HCT116 (cell line): ENCODE data around the gene LDB2. TPM values are rescaled to one million over a fixed set of nuclear protein-coding genes. Genes with fewer than 3 reads are reported as not detected.

Experiments
- ATAC-seq: fragments of 200-7000 bp; cut with Tn5 transposase; 2 replicates; pipeline ENCODE4 v1.9.1; 2020; ENCODE audit warnings: mild to moderate bottlenecking, moderate library complexity
- BruUV-seq: library from RNA; stranded (reverse); fragments of 400-500 nt; replicated peaks from 2 replicates; lab custom pipeline; 2021; lab: Mats Ljungman, UMichigan
- CTCF ChIA-PET: fragments of 300-600 bp; sonication (Branson Sonifier 250); formaldehyde crosslinking; loops from one replicate; lab custom pipeline; 2021; ENCODE audit warnings: antibody characterized with exemption; lab: Charles Lee
- POLR2A ChIA-PET: fragments of 300-600, 350-600 bp; sonication (Branson Sonifier 250); formaldehyde crosslinking; loops from one replicate; lab custom pipeline; 2021; ENCODE audit warnings: antibody characterized with exemption; lab: Charles Lee
- RAD21 ChIA-PET, 2 experiments: fragments of 300-600 bp; sonication (Branson Sonifier 250); formaldehyde crosslinking; loops; one replicate each; lab custom pipeline; 2023; ENCODE audit warnings: low total read pairs in 2 of 2; ENCODE audit not compliant: uncharacterized antibody in 2 of 2, unreplicated experiment in 2 of 2, low non-redundant PET in 1 of 2; lab: Charles Lee
- DNase-seq: peaks from one replicate; pipeline ENCODE4 v3.0.0-alpha.2; 2010; ENCODE audit warnings: low read depth, low spot score
- H2AFZ ChIP-seq: fragments of 200-600 bp; shearing (Covaris generic), sonication (generic); 2 replicates; pipeline ENCODE4 v1.6.1; 2017; ENCODE audit warnings: low read depth, mixed run types, mixed read lengths, antibody characterized with exemption, low read length; ENCODE audit not compliant: poor library complexity, severe bottlenecking
- H3K27ac ChIP-seq: 2 replicates; pipeline ENCODE4 v1.5.1; 2012; ENCODE audit warnings: low read depth, low read length
- H3K27me3 ChIP-seq: fragments of 200-600 bp; sonication (generic); 2 replicates; pipeline ENCODE4 v1.6.1; 2016; ENCODE audit warnings: mixed run types, low read length, mixed read lengths; ENCODE audit not compliant: insufficient read depth
- H3K36me3 ChIP-seq, 2 experiments: fragments of 200-500 bp in 1 of 2; fragments of 200-600 bp in 1 of 2; sonication (Bioruptor generic) in 1 of 2; sonication (generic) in 1 of 2; 2 replicates each; pipeline versions ENCODE4 v1.5.1 to v1.6.1; 2014 to 2016; ENCODE audit warnings: low read length in 2 of 2, inconsistent platforms in 1 of 2, mixed read lengths in 1 of 2, mixed run types in 1 of 2; ENCODE audit not compliant: insufficient read depth in 2 of 2, control insufficient read depth in 1 of 2
- H3K4me1 ChIP-seq, 2 experiments: fragments of 200-600 bp in 1 of 2; sonication (generic) in 1 of 2; 2 replicates each; pipeline versions ENCODE4 v1.5.1 to v1.6.1; 2012 to 2017; ENCODE audit warnings: low read length in 2 of 2, inconsistent platforms in 1 of 2, mild to moderate bottlenecking in 1 of 2, mixed read lengths in 1 of 2, mixed run types in 1 of 2, moderate library complexity in 1 of 2; ENCODE audit not compliant: insufficient read depth in 2 of 2, control insufficient read depth in 1 of 2
- H3K4me2 ChIP-seq: fragments of 200-600 bp; sonication (generic); 2 replicates; pipeline ENCODE4 v1.6.1; 2017; ENCODE audit warnings: mixed run types, low read length, mixed read lengths
- H3K4me3 ChIP-seq, 2 experiments: fragments of 200-600 bp in 1 of 2; sonication (generic) in 1 of 2; replicated peaks in 1 of 2; 2 replicates each; pipeline ENCODE4 v1.5.1; 2011 to 2016; ENCODE audit warnings: low read length in 2 of 2, control low read depth in 1 of 2, low read depth in 1 of 2, mild to moderate bottlenecking in 1 of 2, mixed read lengths in 1 of 2, mixed run types in 1 of 2
- H3K79me2 ChIP-seq: fragments of 200-600 bp; sonication (generic); 2 replicates; pipeline ENCODE4 v1.6.1; 2017; ENCODE audit warnings: mild to moderate bottlenecking, mixed run types, low read length, moderate library complexity, mixed read lengths; ENCODE audit not compliant: insufficient read depth
- H3K9ac ChIP-seq: fragments of 200-600 bp; sonication (generic); 2 replicates; pipeline ENCODE4 v1.6.1; 2016; ENCODE audit warnings: low read length, mixed read lengths
- H3K9me2 ChIP-seq: fragments of 200-600 bp; sonication (generic), shearing (Covaris generic); 2 replicates; pipeline ENCODE4 v1.6.1; 2017; ENCODE audit warnings: mixed run types, mild to moderate bottlenecking, moderate library complexity; ENCODE audit not compliant: insufficient read depth
- H3K9me3 ChIP-seq, 2 experiments: fragments of 200-500 bp in 1 of 2; fragments of 200-600 bp in 1 of 2; sonication (Bioruptor generic) in 1 of 2; sonication (generic) in 1 of 2; 2 replicates each; pipeline ENCODE4 v1.6.1; 2014 to 2017; ENCODE audit warnings: low read length in 2 of 2, mixed read lengths in 2 of 2, inconsistent platforms in 1 of 2, low read depth in 1 of 2, mild to moderate bottlenecking in 1 of 2, mixed run types in 1 of 2, moderate library complexity in 1 of 2; ENCODE audit not compliant: control insufficient read depth in 1 of 2, insufficient read depth in 1 of 2
- H4K20me1 ChIP-seq: fragments of 200-600 bp; sonication (generic), shearing (Covaris generic); 2 replicates; pipeline ENCODE4 v1.6.1; 2017; ENCODE audit warnings: mixed run types, mild to moderate bottlenecking, moderate library complexity; ENCODE audit not compliant: insufficient read depth
- ATF3 ChIP-seq: IDR thresholded peaks from 2 replicates; pipeline ENCODE4 v1.6.1; 2012
- CBX3 ChIP-seq: IDR thresholded peaks from 2 replicates; pipeline ENCODE4 v1.6.1; 2012; ENCODE audit warnings: low read depth
- CEBPB ChIP-seq: IDR thresholded peaks from 2 replicates; pipeline ENCODE4 v1.6.1; 2012; ENCODE audit warnings: low read depth
- EGR1 ChIP-seq: IDR thresholded peaks from 2 replicates; pipeline ENCODE4 v1.6.1; 2012; ENCODE audit warnings: low read depth
- ELF1 ChIP-seq: IDR thresholded peaks from 2 replicates; pipeline ENCODE4 v1.6.1; 2012; ENCODE audit warnings: low read depth, borderline replicate concordance
- JUND ChIP-seq: IDR thresholded peaks from 2 replicates; pipeline ENCODE4 v1.6.1; 2012
- POLR2A ChIP-seq: IDR thresholded peaks from 2 replicates; pipeline ENCODE4 v1.7.0; 2011; ENCODE audit warnings: borderline replicate concordance; ENCODE audit not compliant: insufficient read depth, insufficient read length; ENCODE audit errors: extremely low read depth
- RAD21 ChIP-seq: IDR thresholded peaks from 2 replicates; pipeline ENCODE4 v1.6.1; 2012; ENCODE audit warnings: low read depth, mild to moderate bottlenecking
- SIN3A ChIP-seq: IDR thresholded peaks from 2 replicates; pipeline ENCODE4 v1.6.1; 2012; ENCODE audit warnings: low read depth
- SP1 ChIP-seq: IDR thresholded peaks from 2 replicates; pipeline ENCODE4 v1.6.1; 2012; ENCODE audit warnings: low read depth
- ZNF274 ChIP-seq: fragments of 200-500 bp; sonication (Bioruptor generic); IDR thresholded peaks from 2 replicates; pipeline ENCODE4 v1.6.1; 2014; ENCODE audit warnings: mild to moderate bottlenecking, low read depth, low read length, inconsistent platforms
- intact Hi-C: fragments of 100-400 bp; cut with micrococcal nuclease; formaldehyde crosslinking; loops from 2 replicates; pipeline ENCODE4 v1.10.0; 2022
- total RNA-seq: library from RNA; stranded (reverse); gene quantifications from one replicate; pipeline ENCODE4 v1.2.1, GENCODE V29; 2021; ENCODE audit not compliant: unreplicated experiment
- TF ChIP-seq, protein P1 (sequence below): IDR thresholded peaks from 2 replicates; pipeline ENCODE4 v1.6.1; 2012
- TF ChIP-seq, protein P2 (sequence below): IDR thresholded peaks from 2 replicates; pipeline ENCODE4 v1.6.1; 2012; ENCODE audit warnings: low read depth
- TF ChIP-seq, protein P3 (sequence below), 3 experiments: fragments of 200-600 bp in 1 of 3; sonication (generic) in 1 of 3; IDR thresholded peaks in 2 of 3; conservative IDR thresholded peaks in 1 of 3; 2 replicates each; pipeline ENCODE4 v1.5.1; 2012 to 2017; ENCODE audit warnings: low read depth in 2 of 3, low read length in 2 of 3, antibody characterized with exemption in 1 of 3, borderline replicate concordance in 1 of 3, control low read depth in 1 of 3, mild to moderate bottlenecking in 1 of 3, mixed read lengths in 1 of 3, mixed run types in 1 of 3, moderate library complexity in 1 of 3; ENCODE audit not compliant: insufficient read depth in 1 of 3

The LDB2 gene
- total RNA-seq, 1 experiment from 2014 or later, result 0.12 TPM

- ChIA-PET RAD21 (no interaction called here), POLR2A (no interaction called here), CTCF (no interaction called here)
- no peak overlapping the region for H3K4me2 ChIP-seq
- H3K27me3 ChIP-seq, result no peaks in the 10 kb centered on the region
- no peak overlapping the region for H3K4me3 ChIP-seq
- H4K20me1 ChIP-seq, result no peaks in the 10 kb centered on the region
- H3K27ac ChIP-seq, result no peak overlapping the region
- no peak for ATAC-seq
- no peaks in the 10 kb centered on the region for H3K9me2 ChIP-seq
- no peaks in the 10 kb centered on the region for H3K9me3 ChIP-seq
- no peak overlapping the region for H2AFZ ChIP-seq
- no peak overlapping the region for H3K9ac ChIP-seq
- no peak for TF ChIP-seq SIN3A
- TF ChIP-seq ATF3, result no peak
- TF ChIP-seq SP1, result no peak
- TF ChIP-seq, protein P1, sequence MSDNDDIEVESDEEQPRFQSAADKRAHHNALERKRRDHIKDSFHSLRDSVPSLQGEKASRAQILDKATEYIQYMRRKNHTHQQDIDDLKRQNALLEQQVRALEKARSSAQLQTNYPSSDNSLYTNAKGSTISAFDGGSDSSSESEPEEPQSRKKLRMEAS, result no peak
- TF ChIP-seq RAD21, result no peak
- no peak for TF ChIP-seq CEBPB
- no peak for TF ChIP-seq JUND
- TF ChIP-seq CBX3, result no peak
- no peak for TF ChIP-seq EGR1
- TF ChIP-seq, protein P2, sequence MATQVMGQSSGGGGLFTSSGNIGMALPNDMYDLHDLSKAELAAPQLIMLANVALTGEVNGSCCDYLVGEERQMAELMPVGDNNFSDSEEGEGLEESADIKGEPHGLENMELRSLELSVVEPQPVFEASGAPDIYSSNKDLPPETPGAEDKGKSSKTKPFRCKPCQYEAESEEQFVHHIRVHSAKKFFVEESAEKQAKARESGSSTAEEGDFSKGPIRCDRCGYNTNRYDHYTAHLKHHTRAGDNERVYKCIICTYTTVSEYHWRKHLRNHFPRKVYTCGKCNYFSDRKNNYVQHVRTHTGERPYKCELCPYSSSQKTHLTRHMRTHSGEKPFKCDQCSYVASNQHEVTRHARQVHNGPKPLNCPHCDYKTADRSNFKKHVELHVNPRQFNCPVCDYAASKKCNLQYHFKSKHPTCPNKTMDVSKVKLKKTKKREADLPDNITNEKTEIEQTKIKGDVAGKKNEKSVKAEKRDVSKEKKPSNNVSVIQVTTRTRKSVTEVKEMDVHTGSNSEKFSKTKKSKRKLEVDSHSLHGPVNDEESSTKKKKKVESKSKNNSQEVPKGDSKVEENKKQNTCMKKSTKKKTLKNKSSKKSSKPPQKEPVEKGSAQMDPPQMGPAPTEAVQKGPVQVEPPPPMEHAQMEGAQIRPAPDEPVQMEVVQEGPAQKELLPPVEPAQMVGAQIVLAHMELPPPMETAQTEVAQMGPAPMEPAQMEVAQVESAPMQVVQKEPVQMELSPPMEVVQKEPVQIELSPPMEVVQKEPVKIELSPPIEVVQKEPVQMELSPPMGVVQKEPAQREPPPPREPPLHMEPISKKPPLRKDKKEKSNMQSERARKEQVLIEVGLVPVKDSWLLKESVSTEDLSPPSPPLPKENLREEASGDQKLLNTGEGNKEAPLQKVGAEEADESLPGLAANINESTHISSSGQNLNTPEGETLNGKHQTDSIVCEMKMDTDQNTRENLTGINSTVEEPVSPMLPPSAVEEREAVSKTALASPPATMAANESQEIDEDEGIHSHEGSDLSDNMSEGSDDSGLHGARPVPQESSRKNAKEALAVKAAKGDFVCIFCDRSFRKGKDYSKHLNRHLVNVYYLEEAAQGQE, result no peak
- no peak for TF ChIP-seq ELF1
- TF ChIP-seq POLR2A, result no peak
- TF ChIP-seq ZNF274, result no peak
- TF ChIP-seq, protein P3, sequence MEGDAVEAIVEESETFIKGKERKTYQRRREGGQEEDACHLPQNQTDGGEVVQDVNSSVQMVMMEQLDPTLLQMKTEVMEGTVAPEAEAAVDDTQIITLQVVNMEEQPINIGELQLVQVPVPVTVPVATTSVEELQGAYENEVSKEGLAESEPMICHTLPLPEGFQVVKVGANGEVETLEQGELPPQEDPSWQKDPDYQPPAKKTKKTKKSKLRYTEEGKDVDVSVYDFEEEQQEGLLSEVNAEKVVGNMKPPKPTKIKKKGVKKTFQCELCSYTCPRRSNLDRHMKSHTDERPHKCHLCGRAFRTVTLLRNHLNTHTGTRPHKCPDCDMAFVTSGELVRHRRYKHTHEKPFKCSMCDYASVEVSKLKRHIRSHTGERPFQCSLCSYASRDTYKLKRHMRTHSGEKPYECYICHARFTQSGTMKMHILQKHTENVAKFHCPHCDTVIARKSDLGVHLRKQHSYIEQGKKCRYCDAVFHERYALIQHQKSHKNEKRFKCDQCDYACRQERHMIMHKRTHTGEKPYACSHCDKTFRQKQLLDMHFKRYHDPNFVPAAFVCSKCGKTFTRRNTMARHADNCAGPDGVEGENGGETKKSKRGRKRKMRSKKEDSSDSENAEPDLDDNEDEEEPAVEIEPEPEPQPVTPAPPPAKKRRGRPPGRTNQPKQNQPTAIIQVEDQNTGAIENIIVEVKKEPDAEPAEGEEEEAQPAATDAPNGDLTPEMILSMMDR (IDR thresholded peaks at IDR 0.05 in 2 of 3, conservative IDR thresholded peaks at IDR 0.05 in 1 of 3; ENCODE audit: borderline replicate concordance in 1 of 3, insufficient read depth in 1 of 3, low read depth in 2 of 3, low read length in 2 of 3), result no peak
- DNase-seq, result no peak
- no peaks in the 10 kb centered on the region for H3K79me2 ChIP-seq
- no peaks in the 10 kb centered on the region for H3K36me3 ChIP-seq
- no TSS peak for BruUV-seq
- H3K4me1 ChIP-seq, result no peaks in the 10 kb centered on the region
- intact Hi-C loops, result no loop called here
Observed at GRCh38 chr4:16745887-16746286, 152.6 kb downstream of the LDB2 start.
